Measurements from ENCODE around the gene NFIA.

Gene NFIA

GRCh38 chr1:61280452-61280851, 198.1 kb downstream of the NFIA start:
- no peak for DNase-seq

DNA sequence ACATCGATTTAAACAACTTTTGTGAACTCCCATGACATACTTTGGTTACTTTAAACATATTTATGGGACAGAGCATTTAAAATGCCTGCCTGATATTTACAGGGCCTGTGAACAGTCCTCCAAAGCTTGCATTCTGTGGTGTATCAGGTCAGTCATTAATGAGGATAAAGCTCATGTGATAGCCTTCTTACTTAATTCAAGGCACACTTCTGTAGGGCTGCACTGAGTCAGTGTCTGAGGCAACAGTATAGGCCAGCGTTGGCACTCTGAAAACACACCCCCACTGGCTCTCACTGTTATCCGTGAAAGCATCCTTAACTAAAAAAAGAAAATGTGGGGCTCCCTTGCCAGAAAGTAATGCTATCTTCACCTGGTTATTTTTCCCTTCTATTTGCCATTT, 200.0 kb downstream of the NFIA start:
- DNase-seq = no peak

- DNase-seq = no peak
Observed at GRCh38 chr1:61284248-61284854, 202.0 kb downstream of the NFIA start.

- DNase-seq = no peak
Observed at GRCh38 chr1:61284936-61285335, 202.6 kb downstream of the NFIA start.

DNA sequence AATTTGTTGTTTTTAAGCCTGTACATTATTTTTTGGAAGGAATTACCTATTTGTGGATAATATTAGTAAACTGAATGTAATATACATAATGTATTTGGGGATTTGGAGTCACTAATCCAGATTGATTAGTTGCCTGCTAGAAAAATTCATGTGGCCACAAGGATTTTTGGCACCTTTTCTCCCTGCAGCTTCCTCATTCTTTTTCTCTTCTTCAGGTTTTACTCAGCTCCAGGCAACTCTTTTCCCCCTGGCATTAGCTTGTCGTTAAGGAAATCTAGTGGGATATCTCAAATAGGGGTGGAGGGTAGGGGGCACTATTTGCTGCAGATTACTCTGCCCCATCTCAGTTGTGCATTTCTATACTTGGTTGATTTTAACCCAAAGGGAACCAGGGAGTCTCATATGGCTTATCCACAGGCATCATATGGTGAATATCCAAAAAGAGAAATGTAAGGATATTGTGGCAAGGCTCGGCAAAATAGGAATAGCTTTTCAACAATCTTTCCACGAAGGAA, 203.1 kb downstream of the NFIA start:
- DNase-seq = no peak

DNA sequence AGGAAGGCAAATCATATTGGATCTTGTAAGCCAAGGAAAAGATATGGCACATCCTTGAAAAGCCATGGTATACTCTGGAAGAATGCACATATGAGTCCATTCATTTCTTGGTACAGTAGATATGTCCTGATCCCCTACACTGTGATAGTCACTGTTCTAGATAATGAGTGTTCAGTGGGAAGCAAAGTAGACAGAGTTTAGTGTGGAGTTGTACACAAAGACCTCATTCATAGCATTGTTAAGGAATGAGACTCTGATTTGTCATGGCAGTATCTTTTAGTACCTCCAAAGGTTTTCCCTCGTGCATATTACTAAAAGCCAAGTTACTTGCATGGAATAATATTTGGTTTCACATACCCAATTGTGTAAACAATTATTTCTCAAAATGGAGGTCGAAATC, 204.7 kb downstream of the NFIA start:
- DNase-seq = no peak

- no peak for DNase-seq
Observed at GRCh38 chr1:61287734-61288133, 205.4 kb downstream of the NFIA start.

GRCh38 chr1:61289232-61290098, 207.1 kb downstream of the NFIA start:
- DNase-seq = no peak

DNA sequence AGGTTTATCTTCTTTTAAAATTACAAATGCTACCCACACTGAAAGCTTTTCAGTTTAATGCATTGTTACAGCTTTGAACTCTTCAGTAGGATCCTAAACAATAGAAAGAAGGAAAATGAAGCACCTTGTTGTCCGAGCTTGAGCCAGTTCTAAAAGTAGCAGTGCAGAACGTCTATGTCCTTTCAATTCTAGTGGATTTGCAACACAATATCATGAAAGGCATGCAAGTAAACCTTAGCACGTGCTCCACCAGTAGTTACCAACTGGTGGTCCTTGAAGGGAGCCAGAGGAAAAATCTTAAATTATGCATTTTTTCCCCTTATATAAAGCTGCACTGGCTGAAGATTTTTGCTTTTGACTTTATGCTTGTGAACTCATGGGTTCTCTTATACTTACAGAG, 208.2 kb downstream of the NFIA start:
- DNase-seq = no peak

- no peak for DNase-seq
Observed at GRCh38 chr1:61293197-61293596, 210.8 kb downstream of the NFIA start.

- no peak for DNase-seq
Observed at GRCh38 chr1:61293986-61294504, 211.7 kb downstream of the NFIA start.

DNA sequence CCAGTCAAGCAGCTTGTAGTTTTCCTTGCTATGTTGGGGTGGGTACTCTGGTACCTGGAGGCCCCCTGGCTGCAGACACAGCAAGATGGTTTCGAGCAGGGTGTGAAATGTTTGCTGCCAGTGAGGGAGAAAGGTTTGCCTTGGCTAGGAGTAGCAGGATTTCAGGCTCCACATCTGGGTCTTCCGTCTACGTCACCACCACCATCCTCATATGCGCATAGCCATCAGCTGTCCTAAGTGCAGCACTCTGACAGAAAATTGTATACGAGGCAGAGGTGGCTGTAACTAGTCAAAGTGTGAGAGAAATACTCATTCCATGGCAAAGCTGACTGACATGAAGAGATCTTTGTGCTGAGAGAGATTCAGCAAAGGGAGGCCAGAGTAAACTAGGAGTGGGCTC, 212.6 kb downstream of the NFIA start:
- DNase-seq = no peak

- DNase-seq = no peak
Observed at GRCh38 chr1:61295818-61296537, 213.6 kb downstream of the NFIA start.

DNA sequence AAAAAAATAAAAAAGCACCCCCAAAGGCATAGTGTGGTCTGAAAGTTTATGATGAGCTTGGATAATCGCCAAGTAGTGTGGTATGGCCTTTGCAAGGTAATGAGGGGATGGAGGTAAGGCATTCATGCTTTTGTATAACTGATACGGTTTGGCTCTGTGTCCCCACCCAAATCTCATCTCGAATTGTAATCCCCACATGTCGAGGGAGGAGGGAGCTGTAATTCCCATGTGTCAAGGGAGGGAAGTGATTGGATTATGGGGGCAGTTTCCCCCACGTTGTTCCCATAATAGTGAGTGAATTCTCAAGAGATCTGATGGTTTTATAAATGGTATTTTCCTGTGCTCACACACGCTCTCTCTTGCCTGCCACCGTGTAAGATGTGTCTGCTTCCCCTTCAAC, 215.5 kb downstream of the NFIA start:
- DNase-seq = no peak

- DNase-seq = no peak
Observed at GRCh38 chr1:61299463-61299862, 217.1 kb downstream of the NFIA start.

DNA sequence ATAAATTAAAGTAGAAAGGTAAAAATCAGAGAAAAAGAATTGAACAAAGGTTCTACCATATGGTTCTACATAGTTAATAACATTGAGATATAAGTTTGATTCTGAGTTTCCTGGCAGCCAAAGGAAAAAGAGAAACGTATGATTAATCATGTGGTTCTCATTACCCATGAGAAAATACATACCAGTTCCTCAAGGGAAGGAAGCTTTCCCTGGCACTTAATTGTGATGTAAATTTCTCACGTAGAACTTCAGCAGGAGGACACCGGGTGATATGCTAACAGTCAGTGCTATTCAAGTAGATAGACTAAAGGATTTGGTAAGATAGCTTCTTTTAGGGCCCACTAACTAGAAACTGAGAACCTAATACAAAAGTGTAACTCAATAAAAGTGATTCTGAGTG, 218.5 kb downstream of the NFIA start:
- DNase-seq = no peak

DNA sequence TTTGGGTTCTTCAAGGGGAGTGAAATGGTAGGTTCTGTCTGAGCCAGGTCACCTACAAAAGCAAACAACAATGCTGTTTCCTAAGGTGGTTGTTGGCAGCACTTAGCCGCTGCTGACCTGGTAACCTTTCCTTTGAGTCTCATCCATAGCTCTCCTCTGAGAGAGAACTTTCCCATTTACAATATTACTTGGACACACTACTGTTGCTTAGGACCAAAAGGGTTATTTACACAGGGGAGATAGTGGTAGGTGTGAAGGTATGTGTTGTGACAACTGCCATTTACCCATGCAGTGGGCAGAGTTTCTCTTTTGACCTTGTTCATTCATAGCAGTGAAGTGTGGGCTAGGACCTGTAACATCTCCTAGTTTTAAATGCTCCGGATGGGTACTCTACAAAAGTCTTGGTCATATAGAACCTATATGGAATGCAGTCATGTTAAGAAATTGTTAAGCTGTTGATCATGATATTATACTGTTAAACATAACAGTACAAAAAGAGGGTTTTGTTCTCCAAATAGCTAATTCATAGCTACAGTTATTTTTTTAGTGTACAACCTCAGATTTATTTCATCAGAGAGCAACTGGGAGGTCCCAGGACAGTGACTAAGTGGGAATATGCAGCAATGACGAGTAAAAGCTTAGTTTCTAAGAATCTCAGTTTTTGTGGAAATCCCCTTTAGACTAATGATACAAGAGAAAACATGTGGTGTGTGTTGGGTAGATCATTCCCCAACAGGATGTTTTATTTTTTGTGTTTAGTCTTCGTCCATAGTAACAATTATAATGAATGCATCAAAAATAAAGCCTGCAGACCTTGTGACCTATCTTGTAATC, 219.7 kb downstream of the NFIA start:
- DNase-seq = no peak

- no peak for DNase-seq
Observed at GRCh38 chr1:61307422-61308142, 225.2 kb downstream of the NFIA start.

DNA sequence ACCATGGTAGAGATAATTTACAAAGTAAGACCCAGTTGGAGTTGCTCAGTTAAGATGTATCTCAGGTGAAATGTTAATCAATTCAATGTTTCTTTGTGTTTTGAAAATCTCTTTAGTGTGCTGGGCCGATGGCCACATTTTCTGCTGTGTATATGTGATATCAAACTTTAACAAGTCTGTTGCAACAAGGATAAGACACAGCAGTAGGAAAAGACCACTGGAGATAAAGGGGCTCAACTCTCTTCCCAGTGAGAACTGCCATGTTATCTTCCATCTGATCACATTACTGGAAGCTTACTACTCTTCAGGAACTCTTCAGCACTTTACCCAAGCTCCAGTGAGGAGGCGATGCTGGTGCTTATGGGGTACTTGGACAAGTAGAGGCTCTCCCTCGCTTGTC, 227.7 kb downstream of the NFIA start:
- no peak for DNase-seq

DNA sequence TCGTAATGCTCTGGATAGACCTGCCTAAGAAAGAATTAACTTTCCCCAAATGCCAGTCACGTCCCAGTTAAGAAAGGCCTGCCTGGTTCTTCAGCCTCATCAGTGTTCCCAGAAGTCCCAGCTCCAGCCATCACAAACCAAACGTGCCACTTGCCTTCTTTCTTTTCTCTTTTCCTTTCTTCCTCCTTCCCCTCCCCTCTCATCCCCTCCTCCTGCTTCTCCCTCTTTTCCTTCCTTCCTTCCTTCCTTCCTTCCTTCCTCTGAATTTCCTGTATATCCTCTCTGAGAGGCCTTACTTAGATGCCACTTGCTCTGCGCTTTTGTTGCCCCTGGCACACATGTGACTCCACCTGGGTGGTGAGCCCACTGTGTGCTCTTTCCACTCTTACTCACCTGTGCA, 228.2 kb downstream of the NFIA start:
- no peak for DNase-seq

GRCh38 chr1:61313906-61314422, 231.6 kb downstream of the NFIA start:
- DNase-seq = no peak

DNA sequence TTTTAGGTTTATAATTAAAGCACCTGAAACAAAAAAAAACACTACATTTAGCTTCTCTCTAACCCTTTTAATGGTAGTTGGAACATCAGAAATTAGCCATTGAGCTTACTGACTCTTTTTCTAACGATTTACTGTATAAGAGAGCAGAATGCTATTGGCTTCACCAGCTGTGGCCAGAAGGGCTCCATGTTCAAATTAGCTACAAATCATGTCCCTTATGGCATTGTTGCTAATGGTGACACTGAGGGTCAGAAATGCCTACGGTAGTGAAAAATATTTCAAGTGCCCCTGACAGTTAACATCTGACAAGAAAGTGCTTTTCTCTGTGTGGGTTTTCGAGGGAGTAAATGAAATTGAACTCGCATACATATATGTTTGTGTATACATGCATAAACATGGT, 232.7 kb downstream of the NFIA start:
- no peak for DNase-seq
